Measurements from ENCODE around the gene FOSB. TPM values are rescaled to one million over a fixed set of nuclear protein-coding genes. Genes with fewer than 3 reads are reported as not detected.

FOSB gene
- total and polyA plus RNA-seq, 9 of the 15 experiments (the other 6 are each of a cell fraction or from before 2014, with no cell fraction given) = 0.11 to 2.7 (median 0.73) TPM

GRCh38 chr19:45424191-45425058 is 43.4 kb upstream of the FOSB start (continued):
- TF ChIP-seq ZBTB8A (IDR thresholded peaks at IDR 0.05; ENCODE audit: partially characterized antibody) = no peak
- no peak; the same call in 1 of the 2 replicates for TF ChIP-seq RUNX1 (IDR thresholded peaks at IDR 0.05; ENCODE audit: low read depth)
- TF ChIP-seq NONO (IDR thresholded peaks at IDR 0.05; ENCODE audit: low read depth in 2 of 2, low read length in 1 of 2) = no peak
- no peak for TF ChIP-seq RFX1 (IDR thresholded peaks at IDR 0.05)
- no peak for TF ChIP-seq RBM14 (IDR thresholded peaks at IDR 0.05; ENCODE audit: borderline replicate concordance, insufficient read depth, low read depth, low read length)
- peak; percentile 92 to 97; a peak in 3 of 4 replicates for TF ChIP-seq ETV6 (IDR thresholded peaks at IDR 0.05; ENCODE audit: borderline replicate concordance in 1 of 2, low read depth in 2 of 2, low read length in 1 of 2)
- no peak for TF ChIP-seq ETV6 (CRISPR knock-in tag; IDR thresholded peaks at IDR 0.05; ENCODE audit: borderline replicate concordance)
- no peak for TF ChIP-seq ZNF121 (CRISPR knock-in tag; conservative IDR thresholded peaks at IDR 0.05)
- no peak for TF ChIP-seq SNRNP70 (optimal IDR thresholded peaks at IDR 0.05; ENCODE audit: low read depth, low read length)
- TF ChIP-seq COPS2 (conservative IDR thresholded peaks at IDR 0.05) = no peak
- TF ChIP-seq CBX5 (IDR thresholded peaks at IDR 0.05; ENCODE audit: borderline replicate concordance, low read depth) = no peak
- no peak for TF ChIP-seq WHSC1 (IDR thresholded peaks at IDR 0.05; ENCODE audit: low read length)
- TF ChIP-seq ZNF511 (CRISPR knock-in tag; IDR thresholded peaks at IDR 0.05) = no peak
- TF ChIP-seq MEF2D (tag; conservative IDR thresholded peaks at IDR 0.05; ENCODE audit: low read depth) = no peak; the same call in 1 of the 2 replicates
- TF ChIP-seq, protein P1, sequence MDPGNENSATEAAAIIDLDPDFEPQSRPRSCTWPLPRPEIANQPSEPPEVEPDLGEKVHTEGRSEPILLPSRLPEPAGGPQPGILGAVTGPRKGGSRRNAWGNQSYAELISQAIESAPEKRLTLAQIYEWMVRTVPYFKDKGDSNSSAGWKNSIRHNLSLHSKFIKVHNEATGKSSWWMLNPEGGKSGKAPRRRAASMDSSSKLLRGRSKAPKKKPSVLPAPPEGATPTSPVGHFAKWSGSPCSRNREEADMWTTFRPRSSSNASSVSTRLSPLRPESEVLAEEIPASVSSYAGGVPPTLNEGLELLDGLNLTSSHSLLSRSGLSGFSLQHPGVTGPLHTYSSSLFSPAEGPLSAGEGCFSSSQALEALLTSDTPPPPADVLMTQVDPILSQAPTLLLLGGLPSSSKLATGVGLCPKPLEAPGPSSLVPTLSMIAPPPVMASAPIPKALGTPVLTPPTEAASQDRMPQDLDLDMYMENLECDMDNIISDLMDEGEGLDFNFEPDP (CRISPR knock-in tag; IDR thresholded peaks at IDR 0.05) = no peak
- no peak for TF ChIP-seq ZNF197 (CRISPR knock-in tag; IDR thresholded peaks at IDR 0.05; ENCODE audit: low read depth)
- TF ChIP-seq BACH1 (tag; IDR thresholded peaks at IDR 0.05) = peak; percentile 69; the same call in 1 of the 2 replicates
- TF ChIP-seq, protein P2, sequence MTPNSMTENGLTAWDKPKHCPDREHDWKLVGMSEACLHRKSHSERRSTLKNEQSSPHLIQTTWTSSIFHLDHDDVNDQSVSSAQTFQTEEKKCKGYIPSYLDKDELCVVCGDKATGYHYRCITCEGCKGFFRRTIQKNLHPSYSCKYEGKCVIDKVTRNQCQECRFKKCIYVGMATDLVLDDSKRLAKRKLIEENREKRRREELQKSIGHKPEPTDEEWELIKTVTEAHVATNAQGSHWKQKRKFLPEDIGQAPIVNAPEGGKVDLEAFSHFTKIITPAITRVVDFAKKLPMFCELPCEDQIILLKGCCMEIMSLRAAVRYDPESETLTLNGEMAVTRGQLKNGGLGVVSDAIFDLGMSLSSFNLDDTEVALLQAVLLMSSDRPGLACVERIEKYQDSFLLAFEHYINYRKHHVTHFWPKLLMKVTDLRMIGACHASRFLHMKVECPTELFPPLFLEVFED (CRISPR knock-in tag; conservative IDR thresholded peaks at IDR 0.05) = no peak; the same call in 1 of the 2 replicates
- TF ChIP-seq FOXA1 (IDR thresholded peaks at IDR 0.05; ENCODE audit: borderline replicate concordance) = no peak
- TF ChIP-seq SIX5 (IDR thresholded peaks at IDR 0.05; ENCODE audit: borderline replicate concordance in 1 of 2, insufficient read depth in 1 of 2, low read depth in 1 of 2, low read length in 2 of 2) = no peak
- no peak for TF ChIP-seq ZNF444 (CRISPR knock-in tag; IDR thresholded peaks at IDR 0.05)
- no peak for TF ChIP-seq ZNF77 (CRISPR knock-in tag; IDR thresholded peaks at IDR 0.05)
- TF ChIP-seq, protein P3, sequence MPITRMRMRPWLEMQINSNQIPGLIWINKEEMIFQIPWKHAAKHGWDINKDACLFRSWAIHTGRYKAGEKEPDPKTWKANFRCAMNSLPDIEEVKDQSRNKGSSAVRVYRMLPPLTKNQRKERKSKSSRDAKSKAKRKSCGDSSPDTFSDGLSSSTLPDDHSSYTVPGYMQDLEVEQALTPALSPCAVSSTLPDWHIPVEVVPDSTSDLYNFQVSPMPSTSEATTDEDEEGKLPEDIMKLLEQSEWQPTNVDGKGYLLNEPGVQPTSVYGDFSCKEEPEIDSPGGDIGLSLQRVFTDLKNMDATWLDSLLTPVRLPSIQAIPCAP (CRISPR knock-in tag; IDR thresholded peaks at IDR 0.05; ENCODE audit: borderline replicate concordance) = no peak
